HEK293 (cell line): Measurements from ENCODE around the gene SEMA4D.

ENCODE experiments used
- CTCF ChIA-PET: fragments of 350-600 bp; formaldehyde crosslinking; extraction: SDS; loops from one replicate; lab custom pipeline; 2021; ENCODE audit warnings: antibody characterized with exemption; lab: Yijun Ruan, JAX
- POLR2A ChIA-PET: fragments of 300-600 bp; formaldehyde crosslinking; extraction: SDS; loops from one replicate; lab custom pipeline; 2020; ENCODE audit warnings: antibody characterized with exemption, inconsistent platforms; lab: Yijun Ruan, JAX
- H3K27ac ChIP-seq: fragments of 200-500 bp; sonication (Bioruptor generic); 2 replicates; pipeline ENCODE4 v1.5.1; 2014; ENCODE audit warnings: low read depth, low read length, control low read depth, inconsistent platforms; ENCODE audit errors: extremely low read depth
- H3K36me3 ChIP-seq, 2 experiments: fragments of 200-500 bp in 1 of 2; sonication (Bioruptor generic) in 1 of 2; 1 replicate in 1 of 2; 2 replicates in 1 of 2; pipeline ENCODE4 v1.5.1; 2014 to 2017; ENCODE audit warnings: inconsistent platforms in 2 of 2, low read length in 2 of 2; ENCODE audit not compliant: control insufficient read depth in 2 of 2, insufficient read depth in 1 of 2
- H3K4me1 ChIP-seq: fragments of 200-500 bp; sonication (Bioruptor generic); 2 replicates; pipeline ENCODE4 v1.5.1; 2014; ENCODE audit warnings: mild to moderate bottlenecking, low read length, inconsistent platforms; ENCODE audit not compliant: control insufficient read depth, insufficient read depth
- H3K4me3 ChIP-seq: 2 replicates; pipeline ENCODE4 v1.5.1; 2011; ENCODE audit warnings: low read depth, mild to moderate bottlenecking, control low read depth, low read length, moderate library complexity
- H3K9me3 ChIP-seq: fragments of 200-500 bp; sonication (Bioruptor generic); 2 replicates; pipeline ENCODE4 v1.5.1; 2014; ENCODE audit warnings: low read depth, low read length, inconsistent platforms; ENCODE audit not compliant: control insufficient read depth, insufficient read depth
- ATF2 ChIP-seq: fragments of 450-650 bp; formaldehyde crosslinking; IDR thresholded peaks from 2 replicates; pipeline ENCODE4 v1.5.1; 2016; ENCODE audit warnings: missing biosample characterization, missing genetic modification characterization, low read depth
- GLIS2 ChIP-seq: fragments of 450-650 bp; formaldehyde crosslinking; IDR thresholded peaks from 2 replicates; pipeline ENCODE4 v1.5.1; 2016; ENCODE audit warnings: missing biosample characterization, missing genetic modification characterization
- HIC1 ChIP-seq: fragments of 450-650 bp; formaldehyde crosslinking; IDR thresholded peaks from 2 replicates; pipeline ENCODE4 v1.5.1; 2016; ENCODE audit warnings: missing biosample characterization, missing genetic modification characterization
- KLF10 ChIP-seq: fragments of 450-650 bp; IDR thresholded peaks from 2 replicates; pipeline ENCODE4 v1.5.1; 2018; ENCODE audit warnings: missing biosample characterization, mild to moderate bottlenecking, missing genetic modification characterization
- PATZ1 ChIP-seq: fragments of 450-650 bp; formaldehyde crosslinking; IDR thresholded peaks from 2 replicates; pipeline ENCODE4 v1.5.1; 2016; ENCODE audit warnings: missing biosample characterization, missing genetic modification characterization
- REST ChIP-seq: fragments of 450-650 bp; formaldehyde crosslinking; IDR thresholded peaks from 2 replicates; pipeline ENCODE4 v1.5.1; 2016; ENCODE audit warnings: missing biosample characterization, missing genetic modification characterization
- SETDB1 ChIP-seq: IDR thresholded peaks from one replicate; pipeline ENCODE4 v1.6.1; 2017; ENCODE audit warnings: mild to moderate bottlenecking, low read length, moderate library complexity, mixed read lengths; ENCODE audit not compliant: insufficient read length
- ZNF146 ChIP-seq: fragments of 450-650 bp; formaldehyde crosslinking; IDR thresholded peaks from 2 replicates; pipeline ENCODE4 v1.5.1; 2016; ENCODE audit warnings: missing biosample characterization, missing genetic modification characterization
- ZNF202 ChIP-seq: fragments of 450-650 bp; formaldehyde crosslinking; IDR thresholded peaks from 2 replicates; pipeline ENCODE4 v1.5.1; 2016; ENCODE audit warnings: missing biosample characterization, missing genetic modification characterization, borderline replicate concordance
- ZNF341 ChIP-seq: fragments of 450-650 bp; formaldehyde crosslinking; IDR thresholded peaks from 2 replicates; pipeline ENCODE4; 2016; ENCODE audit warnings: low read depth, missing biosample characterization, missing genetic modification characterization
- ZNF37A ChIP-seq: fragments of 450-650 bp; IDR thresholded peaks from 2 replicates; pipeline ENCODE4 v1.5.1; 2018; ENCODE audit warnings: missing biosample characterization, missing genetic modification characterization
- ZNF404 ChIP-seq: fragments of 450-650 bp; formaldehyde crosslinking; IDR thresholded peaks from 2 replicates; pipeline ENCODE4 v1.5.1; 2017; ENCODE audit warnings: missing biosample characterization, missing genetic modification characterization
- ZNF529 ChIP-seq: fragments of 450-650 bp; formaldehyde crosslinking; IDR thresholded peaks from 2 replicates; pipeline ENCODE4 v1.5.1; 2017; ENCODE audit warnings: missing genetic modification characterization, missing biosample characterization; ENCODE audit not compliant: insufficient replicate concordance
- ZNF549 ChIP-seq: fragments of 450-650 bp; IDR thresholded peaks from 2 replicates; pipeline ENCODE4 v1.5.1; 2018; ENCODE audit warnings: missing biosample characterization, missing genetic modification characterization, mild to moderate bottlenecking, inconsistent platforms, moderate library complexity
- ZNF580 ChIP-seq: fragments of 450-650 bp; formaldehyde crosslinking; IDR thresholded peaks from 2 replicates; pipeline ENCODE4 v1.5.1; 2016; ENCODE audit warnings: missing biosample characterization, missing genetic modification characterization
- ZNF624 ChIP-seq: fragments of 450-650 bp; formaldehyde crosslinking; IDR thresholded peaks from 2 replicates; pipeline ENCODE4 v1.5.1; 2017; ENCODE audit warnings: missing biosample characterization, missing genetic modification characterization
- ZNF704 ChIP-seq: fragments of 450-650 bp; formaldehyde crosslinking; IDR thresholded peaks from 2 replicates; pipeline ENCODE4 v1.5.1; 2016; ENCODE audit warnings: missing biosample characterization, missing genetic modification characterization

Gene SEMA4D

GRCh38 chr9:89380437-89381307 lies 117.2 kb downstream of the SEMA4D start:
- H3K4me3 ChIP-seq: no peak overlapping the region
- ChIA-PET POLR2A (no interaction called here), CTCF (no interaction called here)
- no peaks in the 10 kb centered on the region for H3K4me1 ChIP-seq
- no peak for TF ChIP-seq ZNF529 (tag by site-specific recombination)
- no peak for TF ChIP-seq ZNF549 (tag by site-specific recombination)
- no peak for TF ChIP-seq ZNF624 (tag by site-specific recombination)
- TF ChIP-seq KLF10 (tag by site-specific recombination): no peak
- no peak for TF ChIP-seq ZNF202 (tag by site-specific recombination)
- TF ChIP-seq ZNF146 (tag by site-specific recombination): no peak
- no peak for TF ChIP-seq ZNF341
- TF ChIP-seq PATZ1 (tag by site-specific recombination): no peak
- no peak for TF ChIP-seq ATF2 (tag by site-specific recombination)
- TF ChIP-seq GLIS2 (tag by site-specific recombination): no peak
- no peak for TF ChIP-seq SETDB1
- TF ChIP-seq ZNF37A: no peak
- no peak for TF ChIP-seq ZNF704 (tag by site-specific recombination)
- no peak for TF ChIP-seq HIC1 (tag by site-specific recombination)
- TF ChIP-seq REST (tag by site-specific recombination): no peak
- TF ChIP-seq ZNF404 (tag by site-specific recombination): no peak
- TF ChIP-seq ZNF580 (tag by site-specific recombination): no peak
- no peaks in the 10 kb centered on the region for H3K9me3 ChIP-seq
- no peak overlapping the region for H3K27ac ChIP-seq
- peaks cover 0 to 76% of the 10 kb centered on the region in 2 experiments; a peak in 1 of 3 replicates for H3K36me3 ChIP-seq
